Colonic mucosa (tissue), 4 donors: ENCODE results near the gene SERPINA7. TPM values are rescaled to one million over a fixed set of nuclear protein-coding genes. Genes with fewer than 3 reads are reported as not detected.

Experiments
- DNase-seq: peaks from one replicate; pipeline ENCODE4 v3.0.0-alpha.2; 2020
- H3K27ac ChIP-seq: fragments of 200-600 bp; one replicate; pipeline ENCODE4 v1.8.0; 2021
- H3K27me3 ChIP-seq: fragments of 200-600 bp; one replicate; pipeline ENCODE4 v1.8.0; 2021
- H3K36me3 ChIP-seq: fragments of 200-600 bp; one replicate; pipeline ENCODE4 v1.8.0; 2021
- H3K4me1 ChIP-seq: fragments of 200-600 bp; one replicate; pipeline ENCODE4 v1.8.0; 2021; ENCODE audit warnings: mild to moderate bottlenecking
- H3K4me3 ChIP-seq: fragments of 200-600 bp; one replicate; pipeline ENCODE4 v1.8.0; 2021
- H3K9ac ChIP-seq, 2 donors: one replicate each; pipeline ENCODE4 v1.7.0; 2013; ENCODE audit warnings: control low read depth in 2 of 2, low read depth in 2 of 2, low read length in 2 of 2
- H3K9me3 ChIP-seq: fragments of 200-600 bp; one replicate; pipeline ENCODE4 v1.8.0; 2021
- intact Hi-C: fragments of 100-400 bp; cut with DNase I; formaldehyde crosslinking; loops from one replicate; pipeline ENCODE4 v1.14.1; 2022
- total RNA-seq, 2 donors: library from RNA; stranded (reverse); fragmentation: NEBNext Ultra II Directional in 1 of 2; extraction: Animal tissue kit (Norgen Biotek cat#: 25700) in 1 of 2; gene quantifications; one replicate each; pipeline ENCODE4 v1.2.1, GENCODE V29; 2021
- TF ChIP-seq, protein P1 (sequence below): fragments of 200-600 bp; IDR thresholded peaks from one replicate; pipeline ENCODE4 v1.8.0; 2022; ENCODE audit warnings: antibody characterized with exemption, mild to moderate bottlenecking
- donor health status: healthy.
- donor health status: DM: no; HTN: no; CAD: no.
- donor health status: DM: no; HTN: no; CAD: no.

The SERPINA7 gene
- total RNA-seq, 2 donors from 2014 or later: 0.62 TPM; not detected in 1

DNA sequence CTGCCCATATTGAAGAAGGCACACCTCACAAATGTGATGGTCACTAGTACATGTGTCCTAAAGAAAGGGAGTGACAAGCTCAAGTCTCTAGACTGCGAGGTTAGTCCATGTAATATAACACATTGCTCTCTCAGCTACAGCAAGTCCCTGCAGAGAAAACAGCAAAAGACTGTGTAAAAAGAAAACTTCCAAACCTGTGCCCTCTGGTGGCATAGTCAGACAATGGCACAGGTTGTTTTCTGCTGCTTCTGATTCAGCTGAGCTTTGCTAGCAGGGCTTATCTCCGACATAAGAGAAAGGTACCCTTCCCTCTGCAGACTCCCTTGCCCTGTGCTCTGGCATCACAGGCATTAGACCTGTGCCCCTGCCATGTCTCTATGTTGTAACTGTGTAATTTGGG lies 1.4 kb upstream of the SERPINA7 start:
- intact Hi-C loops: no loop called here
- Histone ChIP-seq H3K27ac (no peak overlapping the region), H3K4me3 (no peak overlapping the region), H3K4me1 (no peaks in the 10 kb centered on the region), H3K27me3 (no peaks in the 10 kb centered on the region), H3K9me3 (no peaks in the 10 kb centered on the region), H3K36me3 (no peaks in the 10 kb centered on the region), H3K9ac (no peak overlapping the region)
- peak; percentile 19 for DNase-seq
- TF ChIP-seq, protein P1, sequence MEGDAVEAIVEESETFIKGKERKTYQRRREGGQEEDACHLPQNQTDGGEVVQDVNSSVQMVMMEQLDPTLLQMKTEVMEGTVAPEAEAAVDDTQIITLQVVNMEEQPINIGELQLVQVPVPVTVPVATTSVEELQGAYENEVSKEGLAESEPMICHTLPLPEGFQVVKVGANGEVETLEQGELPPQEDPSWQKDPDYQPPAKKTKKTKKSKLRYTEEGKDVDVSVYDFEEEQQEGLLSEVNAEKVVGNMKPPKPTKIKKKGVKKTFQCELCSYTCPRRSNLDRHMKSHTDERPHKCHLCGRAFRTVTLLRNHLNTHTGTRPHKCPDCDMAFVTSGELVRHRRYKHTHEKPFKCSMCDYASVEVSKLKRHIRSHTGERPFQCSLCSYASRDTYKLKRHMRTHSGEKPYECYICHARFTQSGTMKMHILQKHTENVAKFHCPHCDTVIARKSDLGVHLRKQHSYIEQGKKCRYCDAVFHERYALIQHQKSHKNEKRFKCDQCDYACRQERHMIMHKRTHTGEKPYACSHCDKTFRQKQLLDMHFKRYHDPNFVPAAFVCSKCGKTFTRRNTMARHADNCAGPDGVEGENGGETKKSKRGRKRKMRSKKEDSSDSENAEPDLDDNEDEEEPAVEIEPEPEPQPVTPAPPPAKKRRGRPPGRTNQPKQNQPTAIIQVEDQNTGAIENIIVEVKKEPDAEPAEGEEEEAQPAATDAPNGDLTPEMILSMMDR: peak; percentile 38

DNA sequence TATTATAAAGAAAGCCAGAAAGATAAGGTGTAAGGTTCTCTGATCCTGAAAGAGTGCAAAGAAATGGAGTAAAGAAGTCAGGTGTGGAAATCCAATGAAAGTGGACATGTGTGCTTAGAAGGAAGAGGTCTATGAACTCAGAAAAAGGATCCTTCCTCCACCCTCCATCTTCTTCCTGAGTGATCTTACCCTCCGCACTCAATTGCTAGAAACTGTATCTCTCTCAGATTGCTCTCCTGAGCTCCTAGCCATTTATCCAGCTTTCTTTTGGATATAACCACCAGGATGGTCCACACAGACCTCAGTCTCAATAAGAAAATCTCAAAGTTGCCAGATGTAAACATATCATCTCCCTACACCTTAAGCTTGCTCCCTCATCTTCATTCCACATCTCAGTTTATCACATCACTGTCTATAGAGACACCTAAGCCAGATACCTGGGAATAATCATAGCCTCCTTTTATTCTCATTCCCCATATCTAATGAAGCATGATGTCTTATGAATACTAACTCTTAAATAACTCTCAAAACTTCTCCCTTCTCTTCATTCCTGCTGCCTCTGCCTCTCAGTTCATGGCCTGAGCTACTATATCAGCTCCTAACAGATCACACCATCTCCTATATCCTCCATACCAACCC lies 573 bp downstream of the SERPINA7 start:
- DNase-seq: no peak
- Histone ChIP-seq H3K27me3 (no peaks in the 10 kb centered on the region), H3K4me3 (no peak overlapping the region), H3K36me3 (no peaks in the 10 kb centered on the region), H3K9me3 (no peaks in the 10 kb centered on the region), H3K4me1 (no peaks in the 10 kb centered on the region), H3K9ac (no peak overlapping the region), H3K27ac (no peak overlapping the region)
- intact Hi-C loops: no loop called here
- TF ChIP-seq, protein P1: no peak

DNA sequence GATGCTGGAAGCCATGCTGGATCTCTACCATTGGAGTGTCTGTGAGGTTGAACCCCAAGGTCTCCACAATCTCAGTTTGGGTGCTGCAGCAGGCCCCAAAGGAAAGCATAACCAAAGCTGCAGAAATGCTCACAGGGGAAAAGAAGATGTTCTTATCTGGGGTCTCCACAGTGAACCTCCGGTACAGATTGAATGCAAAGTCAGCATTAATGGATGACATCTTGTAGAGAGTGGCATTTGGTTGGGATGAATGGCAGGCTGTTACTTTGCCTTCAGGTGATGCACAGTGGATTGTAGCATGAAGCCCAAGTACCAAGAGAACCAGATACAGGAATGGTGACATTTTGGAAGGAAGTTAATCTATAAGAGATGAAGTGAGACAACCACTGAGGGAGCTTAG lies 1.8 kb downstream of the SERPINA7 start:
- H3K27me3 ChIP-seq: no peaks in the 10 kb centered on the region
- H3K4me3 ChIP-seq: no peak overlapping the region
- DNase-seq: no peak
- H3K4me1 ChIP-seq: no peaks in the 10 kb centered on the region
- no peaks in the 10 kb centered on the region for H3K36me3 ChIP-seq
- intact Hi-C loops: no loop called here
- no peak overlapping the region for H3K9ac ChIP-seq
- no peak overlapping the region for H3K27ac ChIP-seq
- TF ChIP-seq, protein P1: no peak
- no peaks in the 10 kb centered on the region for H3K9me3 ChIP-seq

DNA sequence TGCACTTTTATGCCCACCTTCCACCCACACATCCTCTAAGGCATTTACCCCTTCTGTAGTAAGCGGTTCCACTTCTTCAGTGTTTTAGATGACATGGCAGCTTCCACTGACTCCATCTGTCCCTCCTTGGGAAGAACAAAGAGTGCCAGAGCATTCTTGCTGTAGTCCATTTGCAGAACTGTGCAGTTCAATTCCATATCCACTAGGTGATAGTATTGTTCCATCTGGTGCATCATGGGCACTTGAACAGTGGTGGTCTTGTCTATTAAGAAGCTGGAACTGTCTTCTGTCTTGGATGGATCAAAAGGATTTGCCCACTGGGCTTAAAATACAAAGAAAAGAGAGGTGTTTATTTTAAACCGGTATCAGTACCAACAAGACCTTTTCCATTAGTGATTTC lies 3.5 kb downstream of the SERPINA7 start:
- Histone ChIP-seq H3K27ac (no peak overlapping the region), H3K9ac (no peak overlapping the region), H3K4me1 (no peaks in the 10 kb centered on the region), H3K9me3 (no peaks in the 10 kb centered on the region), H3K27me3 (no peaks in the 10 kb centered on the region), H3K4me3 (no peak overlapping the region), H3K36me3 (no peaks in the 10 kb centered on the region)
- no peak for DNase-seq
- TF ChIP-seq, protein P1: no peak
- intact Hi-C loops: no loop called here

DNA sequence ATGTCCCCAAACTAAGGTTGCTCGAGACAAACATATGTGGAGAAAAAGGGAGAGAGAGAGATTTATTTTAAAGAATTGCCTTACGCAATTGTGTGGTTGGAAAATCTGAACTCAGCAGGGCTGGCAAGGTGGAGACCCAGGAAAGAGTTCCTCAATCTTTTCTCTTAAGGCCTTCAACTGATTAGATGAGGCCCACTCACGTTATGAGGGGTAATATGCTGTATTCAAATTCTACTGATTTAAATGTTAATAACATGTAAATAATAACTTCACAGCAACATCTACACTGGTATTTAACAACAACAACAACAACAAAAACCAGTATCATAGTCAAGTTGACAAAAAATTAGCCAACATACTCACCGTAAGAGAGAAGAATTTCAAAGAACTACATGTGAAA lies 14.6 kb downstream of the SERPINA7 start:
- Histone ChIP-seq H3K9ac (no peak overlapping the region), H3K4me1 (no peaks in the 10 kb centered on the region), H3K27me3 (no peaks in the 10 kb centered on the region), H3K4me3 (no peak overlapping the region), H3K36me3 (no peaks in the 10 kb centered on the region), H3K9me3 (no peaks in the 10 kb centered on the region), H3K27ac (no peak overlapping the region)
- TF ChIP-seq, protein P1: no peak
- DNase-seq: no peak
- intact Hi-C loops: no loop called here
